Subcutaneous adipose tissue (tissue), 4 donors: ENCODE measurements around the gene EFCAB8. TPM values are rescaled to one million over a fixed set of nuclear protein-coding genes. Genes with fewer than 3 reads are reported as not detected.

Experiments
- total RNA-seq, 4 donors: library from RNA; depleted of rRNA; stranded (reverse); fragments of >200 nt; gene quantifications; one replicate each; pipeline ENCODE4 v1.1.0, GENCODE V29; 2016
- TF ChIP-seq, protein P1 (sequence below): fragments of 450-650 bp; IDR thresholded peaks from one replicate; pipeline ENCODE4 v1.5.1; 2016; ENCODE audit warnings: low read depth, mild to moderate bottlenecking, control low read depth, antibody characterized with exemption, moderate library complexity

EFCAB8 gene
- total RNA-seq, 4 donors from 2014 or later, result 0.19 TPM; not detected in 3

DNA sequence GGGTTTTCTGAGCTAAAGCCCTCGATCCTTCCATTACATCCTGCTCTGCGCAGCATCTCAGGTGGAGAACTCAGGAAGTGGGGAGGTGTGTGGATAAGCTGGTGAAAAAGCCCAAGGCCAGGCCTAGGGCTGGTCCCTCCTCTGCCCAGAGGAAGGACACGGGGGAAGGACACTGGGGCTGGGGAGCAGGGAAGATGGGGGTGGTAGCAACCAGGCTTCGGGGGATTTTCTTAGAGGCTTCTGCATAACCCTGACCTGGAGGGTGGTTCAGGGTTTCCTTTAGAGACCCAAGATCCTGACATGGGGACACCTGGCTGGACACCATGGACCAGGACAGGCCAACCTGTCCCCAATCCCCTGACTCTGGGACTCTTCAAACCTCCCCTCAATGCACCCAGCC, 107.7 kb downstream of the EFCAB8 start:
- TF ChIP-seq, protein P1, sequence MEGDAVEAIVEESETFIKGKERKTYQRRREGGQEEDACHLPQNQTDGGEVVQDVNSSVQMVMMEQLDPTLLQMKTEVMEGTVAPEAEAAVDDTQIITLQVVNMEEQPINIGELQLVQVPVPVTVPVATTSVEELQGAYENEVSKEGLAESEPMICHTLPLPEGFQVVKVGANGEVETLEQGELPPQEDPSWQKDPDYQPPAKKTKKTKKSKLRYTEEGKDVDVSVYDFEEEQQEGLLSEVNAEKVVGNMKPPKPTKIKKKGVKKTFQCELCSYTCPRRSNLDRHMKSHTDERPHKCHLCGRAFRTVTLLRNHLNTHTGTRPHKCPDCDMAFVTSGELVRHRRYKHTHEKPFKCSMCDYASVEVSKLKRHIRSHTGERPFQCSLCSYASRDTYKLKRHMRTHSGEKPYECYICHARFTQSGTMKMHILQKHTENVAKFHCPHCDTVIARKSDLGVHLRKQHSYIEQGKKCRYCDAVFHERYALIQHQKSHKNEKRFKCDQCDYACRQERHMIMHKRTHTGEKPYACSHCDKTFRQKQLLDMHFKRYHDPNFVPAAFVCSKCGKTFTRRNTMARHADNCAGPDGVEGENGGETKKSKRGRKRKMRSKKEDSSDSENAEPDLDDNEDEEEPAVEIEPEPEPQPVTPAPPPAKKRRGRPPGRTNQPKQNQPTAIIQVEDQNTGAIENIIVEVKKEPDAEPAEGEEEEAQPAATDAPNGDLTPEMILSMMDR, result no peak

- TF ChIP-seq, protein P1, result no peak
Measured at GRCh38 chr20:32966881-32967781, 108.4 kb downstream of the EFCAB8 start.

GRCh38 chr20:32967961-32968457, 109.3 kb downstream of the EFCAB8 start:
- TF ChIP-seq, protein P1, result no peak

- TF ChIP-seq, protein P1, result no peak
Measured at GRCh38 chr20:32968478-32969241, 109.9 kb downstream of the EFCAB8 start.

GRCh38 chr20:32969356-32970114, 110.8 kb downstream of the EFCAB8 start:
- TF ChIP-seq, protein P1, result no peak

DNA sequence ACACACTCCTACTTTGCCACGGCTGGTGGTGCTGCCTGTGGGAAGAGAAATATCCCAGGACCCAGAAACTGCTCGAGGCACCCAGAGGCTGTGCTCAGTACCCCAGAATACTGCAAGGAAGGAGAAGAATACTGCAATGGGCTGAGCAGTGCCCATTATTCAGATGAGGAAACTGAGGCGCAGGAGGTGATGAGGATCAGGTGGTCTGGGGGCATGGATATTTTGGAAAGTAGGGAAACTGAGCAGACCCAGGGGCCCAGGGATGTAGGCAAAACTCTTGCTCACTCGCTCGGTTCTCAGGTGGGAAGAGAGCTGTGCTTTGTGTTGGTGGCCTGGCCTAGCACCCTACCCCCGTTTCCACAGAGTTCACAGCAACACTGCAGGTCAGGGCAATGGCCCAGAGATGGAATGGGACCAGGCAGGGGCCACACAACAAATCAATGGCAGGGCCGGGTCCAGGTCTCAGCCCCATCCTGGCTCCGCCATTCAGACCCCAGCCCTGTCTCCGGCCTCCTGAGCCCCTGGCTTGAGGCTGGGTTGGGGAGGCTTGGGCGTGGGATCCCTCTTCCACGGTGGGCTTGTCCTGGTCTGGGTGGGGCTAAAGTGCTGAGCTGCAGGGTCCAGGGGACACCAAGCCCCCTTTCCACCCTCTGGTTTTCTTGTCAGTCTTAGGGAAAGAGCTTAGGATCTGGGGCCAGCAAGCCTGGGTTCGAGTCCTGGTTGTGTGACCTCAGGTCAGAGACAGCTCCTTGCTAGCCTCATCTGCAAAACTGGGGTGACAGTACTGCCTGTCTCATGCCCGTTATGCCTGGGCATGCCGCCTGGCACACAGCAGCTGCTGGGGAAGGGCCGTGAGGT, 111.6 kb downstream of the EFCAB8 start:
- TF ChIP-seq, protein P1, result no peak
